ENCODE data around the gene C19orf25.

The C19orf25 gene

GRCh38 chr19:1512671-1513498, 33.9 kb upstream of the C19orf25 start, which contains the start of gene ADAMTSL5:
Gene ADAMTSL5 (minus strand): TSS chr19:1513019. CDS start chr19:1510943, 2,076 bp downstream.
- H3K36me3 ChIP-seq (ENCODE audit: control insufficient read depth in 4 of 4, insufficient read depth in 4 of 4, low read length in 3 of 4): no peaks in the 10 kb centered on the region
- peaks cover 0 to 14% (median 11%) of the 10 kb centered on the region in 4 experiments for H3K4me1 ChIP-seq (ENCODE audit: control extremely low read depth in 1 of 4, control insufficient read depth in 4 of 4, insufficient read depth in 4 of 4, low read length in 3 of 4)
- peak within 1 kb of the TSS in 4 of 7 experiments; percentile 2 to 38 (median 12) for H3K4me3 ChIP-seq (ENCODE audit: control insufficient read depth in 1 of 7, extremely low read depth in 1 of 7, insufficient read depth in 4 of 7, low read depth in 2 of 7, low read length in 6 of 7)
- ChIA-PET CTCF (no interaction called here), POLR2A (no interaction called here)
- H3K27me3 ChIP-seq (replicated peaks in 2 of 5; ENCODE audit: control insufficient read depth in 4 of 5, insufficient read depth in 5 of 5, low read length in 4 of 5): peaks cover 0 to 74% (median 20%) of the 10 kb centered on the region in 5 experiments
- H3K27ac ChIP-seq (ENCODE audit: insufficient read depth in 1 of 2, low read depth in 1 of 2, low read length in 2 of 2, poor library complexity in 1 of 2, severe bottlenecking in 2 of 2): no peak within 1 kb of the TSS
- DNase-seq: peak in 1 of 3 donors; percentile 19
- WGBS (ENCODE audit: insufficient coverage): under 1% methylated on average over 44 of the region's 78 CpGs
- peaks cover 0 to 9% (median 3%) of the 10 kb centered on the region in 5 experiments for H3K9me3 ChIP-seq (ENCODE audit: control extremely low read depth in 1 of 5, control insufficient read depth in 4 of 5, insufficient read depth in 2 of 5, low read depth in 1 of 5, low read length in 4 of 5)

- whole genome bisulfite sequencing (ENCODE audit: insufficient coverage): 53% methylated on average over 7 of the region's 22 CpGs
- H3K27me3 ChIP-seq (replicated peaks in 2 of 5; ENCODE audit: control insufficient read depth in 4 of 5, insufficient read depth in 5 of 5, low read length in 4 of 5): peaks cover 0 to 73% (median 20%) of the 10 kb centered on the region in 5 experiments
- H3K9me3 ChIP-seq (ENCODE audit: control extremely low read depth in 1 of 5, control insufficient read depth in 4 of 5, insufficient read depth in 2 of 5, low read depth in 1 of 5, low read length in 4 of 5): peaks cover 0 to 9% (median 3%) of the 10 kb centered on the region in 5 experiments
- H3K4me3 ChIP-seq (ENCODE audit: control insufficient read depth in 1 of 7, extremely low read depth in 1 of 7, insufficient read depth in 4 of 7, low read depth in 2 of 7, low read length in 6 of 7): no peak overlapping the region
- POLR2A ChIA-PET: no interaction called here
- CTCF ChIA-PET: no interaction called here
- H3K36me3 ChIP-seq (ENCODE audit: control insufficient read depth in 4 of 4, insufficient read depth in 4 of 4, low read length in 3 of 4): no peaks in the 10 kb centered on the region
- no peak overlapping the region for H3K27ac ChIP-seq (ENCODE audit: insufficient read depth in 1 of 2, low read depth in 1 of 2, low read length in 2 of 2, poor library complexity in 1 of 2, severe bottlenecking in 2 of 2)
- peaks cover 0 to 20% (median 14%) of the 10 kb centered on the region in 4 experiments for H3K4me1 ChIP-seq (ENCODE audit: control extremely low read depth in 1 of 4, control insufficient read depth in 4 of 4, insufficient read depth in 4 of 4, low read length in 3 of 4)
- no peak for DNase-seq
These were observed 32.6 kb upstream of the C19orf25 start for GRCh38 chr19:1511318-1512317.

- Histone ChIP-seq H3K27me3 (replicated peaks in 2 of 5; ENCODE audit: control insufficient read depth in 4 of 5, insufficient read depth in 5 of 5, low read length in 4 of 5) (peaks cover 0 to 70% (median 18%) of the 10 kb centered on the region in 5 experiments), H3K27ac (ENCODE audit: insufficient read depth in 1 of 2, low read depth in 1 of 2, low read length in 2 of 2, poor library complexity in 1 of 2, severe bottlenecking in 2 of 2) (no peak overlapping the region), H3K4me3 (ENCODE audit: control insufficient read depth in 1 of 7, extremely low read depth in 1 of 7, insufficient read depth in 4 of 7, low read depth in 2 of 7, low read length in 6 of 7) (no peak overlapping the region), H3K9me3 (ENCODE audit: control extremely low read depth in 1 of 5, control insufficient read depth in 4 of 5, insufficient read depth in 2 of 5, low read depth in 1 of 5, low read length in 4 of 5) (peaks cover 0 to 5% (median 0%) of the 10 kb centered on the region in 5 experiments), H3K36me3 (ENCODE audit: control insufficient read depth in 4 of 4, insufficient read depth in 4 of 4, low read length in 3 of 4) (no peaks in the 10 kb centered on the region), H3K4me1 (ENCODE audit: control extremely low read depth in 1 of 4, control insufficient read depth in 4 of 4, insufficient read depth in 4 of 4, low read length in 3 of 4) (peaks cover 0 to 20% (median 14%) of the 10 kb centered on the region in 4 experiments)
- WGBS (ENCODE audit: insufficient coverage): 42% methylated on average over 4 of the region's 9 CpGs
- ChIA-PET POLR2A (no interaction called here), CTCF (no interaction called here)
- DNase-seq: no peak
These were observed 31.8 kb upstream of the C19orf25 start for GRCh38 chr19:1510807-1511206.

GRCh38 chr19:1510442-1510806, 31.4 kb upstream of the C19orf25 start:
- Histone ChIP-seq H3K9me3 (ENCODE audit: control extremely low read depth in 1 of 5, control insufficient read depth in 4 of 5, insufficient read depth in 2 of 5, low read depth in 1 of 5, low read length in 4 of 5) (peaks cover 0 to 5% (median 0%) of the 10 kb centered on the region in 5 experiments), H3K4me3 (ENCODE audit: control insufficient read depth in 1 of 7, extremely low read depth in 1 of 7, insufficient read depth in 4 of 7, low read depth in 2 of 7, low read length in 6 of 7) (no peak overlapping the region), H3K27ac (ENCODE audit: insufficient read depth in 1 of 2, low read depth in 1 of 2, low read length in 2 of 2, poor library complexity in 1 of 2, severe bottlenecking in 2 of 2) (no peak overlapping the region), H3K27me3 (replicated peaks in 2 of 5; ENCODE audit: control insufficient read depth in 4 of 5, insufficient read depth in 5 of 5, low read length in 4 of 5) (peaks cover 0 to 70% (median 18%) of the 10 kb centered on the region in 5 experiments), H3K4me1 (ENCODE audit: control extremely low read depth in 1 of 4, control insufficient read depth in 4 of 4, insufficient read depth in 4 of 4, low read length in 3 of 4) (peaks cover 0 to 20% (median 14%) of the 10 kb centered on the region in 4 experiments), H3K36me3 (ENCODE audit: control insufficient read depth in 4 of 4, insufficient read depth in 4 of 4, low read length in 3 of 4) (no peaks in the 10 kb centered on the region)
- 25% methylated on average over 17 of the region's 25 CpGs for WGBS (ENCODE audit: insufficient coverage)
- ChIA-PET POLR2A (no interaction called here), CTCF (no interaction called here)
- no peak for DNase-seq

GRCh38 chr19:1509602-1510441, 30.8 kb upstream of the C19orf25 start:
- Histone ChIP-seq H3K9me3 (ENCODE audit: control extremely low read depth in 1 of 5, control insufficient read depth in 4 of 5, insufficient read depth in 2 of 5, low read depth in 1 of 5, low read length in 4 of 5) (peaks cover 0 to 5% (median 0%) of the 10 kb centered on the region in 5 experiments), H3K36me3 (ENCODE audit: control insufficient read depth in 4 of 4, insufficient read depth in 4 of 4, low read length in 3 of 4) (no peaks in the 10 kb centered on the region), H3K4me1 (ENCODE audit: control extremely low read depth in 1 of 4, control insufficient read depth in 4 of 4, insufficient read depth in 4 of 4, low read length in 3 of 4) (peaks cover 0 to 20% (median 14%) of the 10 kb centered on the region in 4 experiments), H3K4me3 (ENCODE audit: control insufficient read depth in 1 of 7, extremely low read depth in 1 of 7, insufficient read depth in 4 of 7, low read depth in 2 of 7, low read length in 6 of 7) (no peak overlapping the region), H3K27ac (ENCODE audit: insufficient read depth in 1 of 2, low read depth in 1 of 2, low read length in 2 of 2, poor library complexity in 1 of 2, severe bottlenecking in 2 of 2) (no peak overlapping the region), H3K27me3 (replicated peaks in 2 of 5; ENCODE audit: control insufficient read depth in 4 of 5, insufficient read depth in 5 of 5, low read length in 4 of 5) (peaks cover 0 to 70% (median 15%) of the 10 kb centered on the region in 5 experiments)
- ChIA-PET POLR2A (no interaction called here), CTCF (interaction anchor here (1.3 to 1.5 kb wide), 3 partner anchors 9 to 38 kb away, joined by 3 to 4 read pairs (median 4); no protein-coding TSS in a partner anchor)
- no peak for DNase-seq
- 49% methylated on average over 9 of the region's 11 CpGs for WGBS (ENCODE audit: insufficient coverage)

GRCh38 chr19:1508507-1508856, 29.5 kb upstream of the C19orf25 start:
- DNase-seq: no peak
- Histone ChIP-seq H3K36me3 (ENCODE audit: control insufficient read depth in 4 of 4, insufficient read depth in 4 of 4, low read length in 3 of 4) (no peaks in the 10 kb centered on the region), H3K27ac (ENCODE audit: insufficient read depth in 1 of 2, low read depth in 1 of 2, low read length in 2 of 2, poor library complexity in 1 of 2, severe bottlenecking in 2 of 2) (no peak overlapping the region), H3K27me3 (replicated peaks in 2 of 5; ENCODE audit: control insufficient read depth in 4 of 5, insufficient read depth in 5 of 5, low read length in 4 of 5) (peaks cover 0 to 67% (median 13%) of the 10 kb centered on the region in 5 experiments), H3K4me3 (ENCODE audit: control insufficient read depth in 1 of 7, extremely low read depth in 1 of 7, insufficient read depth in 4 of 7, low read depth in 2 of 7, low read length in 6 of 7) (peak overlapping the region in 3 of 7 experiments; percentile 36 to 48 (median 43)), H3K9me3 (ENCODE audit: control extremely low read depth in 1 of 5, control insufficient read depth in 4 of 5, insufficient read depth in 2 of 5, low read depth in 1 of 5, low read length in 4 of 5) (peaks cover 0 to 5% (median 0%) of the 10 kb centered on the region in 5 experiments), H3K4me1 (ENCODE audit: control extremely low read depth in 1 of 4, control insufficient read depth in 4 of 4, insufficient read depth in 4 of 4, low read length in 3 of 4) (peaks cover 0 to 24% (median 16%) of the 10 kb centered on the region in 4 experiments)
- ChIA-PET POLR2A (no interaction called here), CTCF (interaction anchor here (1.5 kb wide), 2 partner anchors 8 to 14 kb away, joined by 3 to 4 read pairs; no protein-coding TSS in a partner anchor)
- WGBS (ENCODE audit: insufficient coverage): 37% methylated on average over 10 of the region's 12 CpGs
